HUES64 (cell line): ENCODE data around the gene EID3.
"Not testable (repeated sequence)": the region's sequence is repeated elsewhere in the genome, so short reads cannot be mapped to it uniquely, and the experiment has no call there.

Experiments used
- H3K27ac ChIP-seq: 2 replicates; pipeline ENCODE4 v1.7.0; 2013; ENCODE audit warnings: low read depth, low read length, inconsistent platforms
- H3K27me3 ChIP-seq: 2 replicates; pipeline ENCODE4 v1.6.1; 2013; ENCODE audit warnings: mild to moderate bottlenecking, low read length; ENCODE audit not compliant: insufficient read depth
- H3K36me3 ChIP-seq: 2 replicates; pipeline ENCODE4 v1.6.1; 2013; ENCODE audit warnings: mild to moderate bottlenecking, low read length; ENCODE audit not compliant: insufficient read depth
- H3K4me1 ChIP-seq: 2 replicates; pipeline ENCODE4 v1.6.1; 2013; ENCODE audit warnings: mild to moderate bottlenecking, low read length, moderate library complexity; ENCODE audit not compliant: insufficient read depth
- H3K4me3 ChIP-seq: 2 replicates; pipeline ENCODE4 v1.5.1; 2013; ENCODE audit warnings: mild to moderate bottlenecking, low read length, moderate library complexity
- H3K9ac ChIP-seq: 2 replicates; pipeline ENCODE4 v1.6.1; 2013; ENCODE audit warnings: mild to moderate bottlenecking, low read depth, low read length
- H3K9me3 ChIP-seq: 2 replicates; pipeline ENCODE4 v1.6.1; 2013; ENCODE audit warnings: low read depth, low read length; ENCODE audit not compliant: insufficient read depth
- WGBS: fragments of 150-250, 120-280 bp; methylation state at CpG from one replicate; pipeline ENCODE4 v1.1.7; 2013; ENCODE audit warnings: missing lambda C conversion rate; 5-methylcytosine and 5-hydroxymethylcytosine counted together

Gene EID3

DNA sequence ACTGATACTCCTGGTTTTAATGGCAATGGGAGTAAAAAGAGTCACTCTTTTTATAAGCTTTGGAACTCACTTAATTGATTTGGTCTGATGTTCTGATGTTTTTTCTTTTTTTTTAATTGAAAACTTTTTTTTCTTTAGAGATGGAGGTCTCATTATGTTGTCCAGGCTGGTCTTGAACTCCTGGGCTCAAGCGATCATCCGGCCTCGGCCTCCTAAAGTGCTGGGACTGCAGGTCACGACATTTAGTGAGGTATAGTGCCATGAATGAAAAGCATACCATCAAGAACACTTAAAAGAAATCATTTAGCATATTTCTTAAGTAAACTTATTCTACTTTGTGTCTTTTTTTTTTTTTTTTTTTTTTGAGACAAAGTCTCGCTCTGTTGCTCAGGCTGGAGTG, 12.7 kb upstream of the EID3 start:
- Histone ChIP-seq H3K9me3 (no peaks in the 10 kb centered on the region), H3K36me3 (peaks cover 41% of the 10 kb centered on the region), H3K4me3 (no peak overlapping the region), H3K9ac (no peak overlapping the region), H3K27ac (no peak overlapping the region), H3K4me1 (peaks cover 20% of the 10 kb centered on the region), H3K27me3 (no peaks in the 10 kb centered on the region)
- 98% methylated on average over 4 of the region's 5 CpGs for WGBS

GRCh38 chr12:104291867-104292524, 11.5 kb upstream of the EID3 start:
- Histone ChIP-seq H3K9ac (no peak overlapping the region), H3K27ac (no peak overlapping the region), H3K27me3 (no peaks in the 10 kb centered on the region), H3K36me3 (peaks cover 51% of the 10 kb centered on the region), H3K4me3 (no peak overlapping the region), H3K9me3 (no peaks in the 10 kb centered on the region), H3K4me1 (peaks cover 13% of the 10 kb centered on the region)
- WGBS, result 42% methylated on average over 5 of the region's 5 CpGs

DNA sequence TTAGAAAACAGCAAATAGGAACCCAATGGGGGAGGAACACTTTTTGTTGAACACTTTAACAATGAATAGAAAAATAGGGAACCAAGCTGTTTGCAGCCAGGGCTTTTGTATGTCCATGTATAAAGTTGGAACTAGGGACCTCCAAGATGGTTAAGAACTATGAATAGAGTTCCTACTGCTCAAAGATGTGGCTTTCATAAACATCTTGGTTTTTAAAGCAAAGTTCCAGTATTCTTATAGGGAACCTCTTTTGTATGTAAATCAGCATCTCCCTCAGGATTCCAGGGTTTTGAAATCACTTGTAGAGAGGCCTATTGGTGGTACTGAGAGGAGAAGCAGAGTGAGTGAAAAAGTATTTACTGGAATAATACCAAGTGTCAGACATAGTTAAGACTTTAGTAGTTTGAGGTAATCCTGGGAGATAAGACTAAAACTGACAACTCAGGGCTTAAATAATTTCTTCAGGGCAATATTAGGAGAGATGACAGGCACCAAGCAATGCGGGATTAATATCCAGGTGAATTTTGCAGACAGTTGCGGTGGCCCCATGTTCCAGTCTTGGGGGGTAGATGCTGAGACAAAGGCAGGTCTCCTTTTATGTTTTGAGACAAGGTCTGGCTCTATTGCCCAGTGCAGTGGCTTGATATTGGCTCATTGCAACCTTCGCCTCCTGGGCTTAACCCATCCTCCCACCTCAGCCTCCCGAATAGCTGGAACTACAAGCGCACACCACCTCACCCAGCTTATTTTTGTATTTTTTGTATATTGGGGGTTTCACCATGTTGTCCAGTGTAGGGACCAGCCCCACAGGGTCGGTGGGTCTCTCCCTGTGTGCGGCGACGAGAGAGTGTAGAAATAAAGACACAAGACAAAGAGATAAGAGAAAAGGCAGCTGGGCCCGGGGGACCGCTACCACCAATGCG, 10.4 kb upstream of the EID3 start:
- Histone ChIP-seq H3K9ac (no peak overlapping the region), H3K4me1 (peaks cover 13% of the 10 kb centered on the region), H3K27me3 (no peaks in the 10 kb centered on the region), H3K27ac (no peak overlapping the region), H3K9me3 (no peaks in the 10 kb centered on the region), H3K36me3 (peaks cover 60% of the 10 kb centered on the region), H3K4me3 (no peak overlapping the region)
- 96% methylated on average over 11 of the region's 12 CpGs for WGBS

GRCh38 chr12:104294158-104294859, 9.2 kb upstream of the EID3 start:
- WGBS, result 72% methylated on average over 16 of the region's 17 CpGs
- H3K27ac ChIP-seq, H3K4me3 ChIP-seq, H3K27me3 ChIP-seq, H3K9ac ChIP-seq, H3K9me3 ChIP-seq: not testable (repeated sequence)
- Histone ChIP-seq H3K36me3 (peaks cover 70% of the 10 kb centered on the region), H3K4me1 (peaks cover 12% of the 10 kb centered on the region)

DNA sequence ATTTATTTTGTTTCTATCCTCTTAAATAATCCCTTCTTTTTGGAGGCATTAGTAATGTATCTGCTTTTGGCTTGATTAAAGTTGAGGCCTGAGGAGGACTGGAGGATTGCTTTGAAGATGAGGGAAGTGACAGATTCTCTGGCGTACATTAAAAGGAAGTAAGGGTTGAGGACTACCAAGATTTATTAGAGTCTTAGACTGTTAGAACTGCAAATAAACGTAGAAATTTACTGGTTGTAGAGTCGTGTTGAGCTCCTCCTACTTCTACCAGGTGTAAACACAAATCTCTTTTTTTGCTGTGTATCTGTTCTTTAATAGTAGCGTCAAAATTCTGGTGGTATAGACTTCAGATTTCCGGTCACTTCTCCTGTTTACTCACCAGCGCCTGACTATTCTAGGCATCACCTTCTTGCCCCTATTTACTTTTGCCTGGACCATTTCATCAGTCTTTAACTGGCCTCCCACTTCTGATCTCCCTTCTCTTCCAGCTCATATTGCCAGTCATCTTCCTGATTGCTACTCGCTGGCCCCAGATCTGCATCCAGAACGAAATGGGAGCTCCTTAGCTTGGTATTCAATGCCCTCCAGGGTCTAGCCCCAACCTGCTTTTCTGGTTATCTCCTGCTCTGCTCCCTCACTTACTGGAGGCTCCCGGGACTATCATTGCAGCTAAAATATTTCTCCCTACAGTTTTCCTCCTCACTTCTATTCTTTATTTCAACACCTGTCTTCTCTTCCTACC, 8.4 kb upstream of the EID3 start:
- Histone ChIP-seq H3K4me1 (peaks cover 9% of the 10 kb centered on the region; the same call in 1 of the 2 replicates), H3K4me3 (no peak overlapping the region), H3K36me3 (peaks cover 70% of the 10 kb centered on the region), H3K9ac (no peak overlapping the region), H3K27me3 (no peaks in the 10 kb centered on the region), H3K9me3 (no peaks in the 10 kb centered on the region), H3K27ac (no peak overlapping the region; the same call in 1 of the 2 replicates)
- 92% methylated on average over 9 of the region's 9 CpGs for WGBS

- Histone ChIP-seq H3K9ac (no peak overlapping the region), H3K4me3 (no peak overlapping the region), H3K4me1 (peaks cover 9% of the 10 kb centered on the region; the same call in 1 of the 2 replicates), H3K9me3 (no peaks in the 10 kb centered on the region), H3K27ac (no peak overlapping the region), H3K27me3 (no peaks in the 10 kb centered on the region), H3K36me3 (peaks cover 73% of the 10 kb centered on the region)
- WGBS, result 95% methylated on average over 1 of the region's 1 CpG
Measured at GRCh38 chr12:104295954-104296353, 7.6 kb upstream of the EID3 start.

GRCh38 chr12:104296718-104297117, 6.8 kb upstream of the EID3 start:
- no peaks in the 10 kb centered on the region for H3K9me3 ChIP-seq
- H3K27ac ChIP-seq, result no peak overlapping the region
- H3K27me3 ChIP-seq, result no peaks in the 10 kb centered on the region
- 97% methylated on average over 4 of the region's 4 CpGs for WGBS
- no peak overlapping the region for H3K9ac ChIP-seq
- H3K36me3 ChIP-seq, result peaks cover 72% of the 10 kb centered on the region
- no peak overlapping the region for H3K4me3 ChIP-seq
- H3K4me1 ChIP-seq, result peaks cover 8% of the 10 kb centered on the region; the same call in 1 of the 2 replicates

GRCh38 chr12:104297477-104298113, 5.9 kb upstream of the EID3 start:
- Histone ChIP-seq H3K36me3 (peaks cover 67% of the 10 kb centered on the region), H3K9me3 (no peaks in the 10 kb centered on the region), H3K4me3 (no peak overlapping the region), H3K9ac (no peak overlapping the region), H3K4me1 (peaks cover 6% of the 10 kb centered on the region; the same call in 1 of the 2 replicates), H3K27ac (no peak overlapping the region), H3K27me3 (no peaks in the 10 kb centered on the region)
- 95% methylated on average over 10 of the region's 10 CpGs for WGBS

- H3K27ac ChIP-seq, result no peak overlapping the region
- no peak overlapping the region for H3K4me3 ChIP-seq
- H3K9me3 ChIP-seq, result no peaks in the 10 kb centered on the region
- no peak overlapping the region for H3K9ac ChIP-seq
- 92% methylated on average over 6 of the region's 6 CpGs for WGBS
- peaks cover 14% of the 10 kb centered on the region for H3K4me1 ChIP-seq
- H3K27me3 ChIP-seq, result no peaks in the 10 kb centered on the region
- peaks cover 62% of the 10 kb centered on the region for H3K36me3 ChIP-seq
Measured at GRCh38 chr12:104299842-104300481, 3.6 kb upstream of the EID3 start.
